Activated T-cell treated with anti-CD3 and anti-CD28 coated beads for 24 hours (primary cell): Measurements from ENCODE around the gene PET100.

Source experiments
- DNase-seq: peaks from one replicate; pipeline ENCODE4 v3.0.0-alpha.2; 2020; ENCODE audit warnings: low read depth

Gene PET100

GRCh38 chr19:7612282-7613274, 17.0 kb upstream of the PET100 start:
- DNase-seq: no peak

- no peak for DNase-seq
Measured at GRCh38 chr19:7614859-7615741, 14.5 kb upstream of the PET100 start.

- DNase-seq: no peak
Measured at GRCh38 chr19:7617172-7617571, 12.4 kb upstream of the PET100 start.

DNA sequence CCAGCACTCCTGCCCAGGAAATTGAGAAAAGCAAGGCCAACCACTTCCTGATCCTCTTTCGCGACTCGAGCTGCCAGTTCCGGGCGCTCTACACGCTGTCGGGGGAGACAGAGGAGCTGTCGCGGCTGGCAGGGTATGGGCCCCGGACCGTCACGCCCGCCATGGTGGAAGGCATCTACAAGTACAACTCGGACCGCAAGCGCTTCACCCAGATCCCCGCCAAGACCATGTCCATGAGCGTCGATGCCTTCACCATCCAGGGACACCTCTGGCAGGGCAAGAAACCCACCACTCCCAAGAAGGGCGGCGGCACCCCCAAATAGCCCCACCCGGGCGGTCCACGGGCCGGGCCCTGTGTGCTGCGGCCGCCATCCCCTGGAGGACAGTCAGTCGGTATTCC, 11.9 kb upstream of the PET100 start:
- no peak for DNase-seq

DNA sequence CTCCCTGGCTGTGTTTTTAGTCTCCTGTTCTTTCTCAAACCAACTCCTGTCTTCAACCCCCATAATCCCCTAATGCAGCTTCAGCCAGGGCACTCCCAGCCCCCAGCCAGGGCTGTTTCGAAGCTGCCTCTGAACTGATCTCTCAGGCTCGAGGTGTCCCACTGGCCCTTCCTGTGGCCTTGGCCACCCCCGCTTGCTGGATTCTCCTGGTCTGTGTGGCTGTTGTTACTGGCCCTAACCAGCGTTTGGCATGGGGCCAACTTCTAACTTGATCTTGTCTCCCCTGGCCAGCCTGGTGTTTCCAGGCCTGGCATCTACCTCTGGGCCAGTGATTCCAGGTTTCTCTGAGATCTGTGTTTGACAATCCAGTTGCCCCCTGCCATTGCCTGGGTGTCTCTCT, 11.2 kb upstream of the PET100 start:
- DNase-seq: no peak

GRCh38 chr19:7618771-7619510, 10.7 kb upstream of the PET100 start:
- no peak for DNase-seq

- no peak for DNase-seq
Measured at GRCh38 chr19:7619671-7620441, 9.7 kb upstream of the PET100 start.

GRCh38 chr19:7620442-7621412, 8.9 kb upstream of the PET100 start:
- DNase-seq: no peak

DNA sequence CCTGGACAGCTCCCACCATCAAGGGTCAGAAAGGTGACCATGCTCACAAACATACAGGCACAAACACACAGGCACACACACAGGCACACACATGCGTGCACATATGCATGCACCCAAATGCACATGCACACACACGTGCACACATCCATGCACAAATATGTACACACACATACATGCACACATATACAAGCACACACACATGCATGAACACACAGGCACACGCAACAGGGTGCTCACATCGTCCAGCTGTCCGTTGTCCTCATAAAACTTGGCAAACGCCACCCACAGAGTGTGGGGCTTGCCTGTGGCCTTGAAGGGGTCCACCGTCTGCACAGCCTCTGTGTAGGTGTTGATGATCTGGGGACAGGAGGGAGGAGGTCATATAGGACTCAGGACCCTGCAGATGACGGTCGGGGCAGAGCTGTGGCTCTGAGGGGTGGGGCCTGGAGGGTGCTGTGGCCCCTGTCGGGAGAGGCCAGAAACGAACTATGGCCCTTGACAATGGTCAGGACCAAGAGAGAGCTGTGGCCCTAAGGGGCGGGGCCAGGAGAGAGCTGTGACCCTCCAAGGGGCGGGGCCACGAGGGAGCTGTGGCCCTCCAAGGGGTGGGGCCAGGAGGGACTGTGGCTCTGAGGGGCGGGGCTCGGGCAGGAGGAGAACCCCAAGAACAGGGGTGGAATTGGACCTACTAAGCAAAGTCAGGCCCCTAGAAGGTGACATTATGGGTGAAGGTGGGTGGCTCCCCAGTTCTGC, 6.5 kb upstream of the PET100 start:
- DNase-seq: no peak

- DNase-seq: no peak
Measured at GRCh38 chr19:7623725-7624603, 5.6 kb upstream of the PET100 start.

- no peak for DNase-seq
Measured at GRCh38 chr19:7624810-7625209, 4.8 kb upstream of the PET100 start.

DNA sequence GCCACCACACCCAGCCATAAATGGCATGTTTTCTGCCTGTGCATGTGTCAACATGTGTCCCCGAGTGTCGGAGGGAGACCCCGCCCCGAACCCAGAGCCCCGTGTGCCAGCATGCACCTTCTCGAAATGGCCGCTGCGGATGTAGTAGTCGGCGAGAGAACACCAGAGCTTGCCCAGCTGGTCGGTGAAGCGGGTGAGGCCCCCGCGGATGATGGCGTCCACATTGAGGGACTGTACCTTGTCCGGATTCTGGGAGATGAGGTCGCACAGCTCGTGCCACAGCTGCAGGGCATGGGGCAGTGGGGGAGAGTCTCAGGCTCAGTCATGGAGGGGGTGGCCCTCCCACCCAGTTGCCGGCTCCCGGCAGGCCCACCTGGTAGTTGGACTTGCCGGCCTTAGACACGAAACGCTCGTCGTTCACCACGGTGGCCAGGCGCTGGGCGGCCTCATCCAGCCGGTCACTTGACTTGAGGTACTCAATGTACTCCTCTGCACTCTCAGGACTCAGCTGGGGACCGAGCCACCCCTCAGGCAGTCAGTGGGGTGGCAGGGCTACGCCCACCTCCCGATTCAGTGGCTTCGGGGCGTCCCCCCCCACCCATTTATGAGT, 3.7 kb upstream of the PET100 start:
- no peak for DNase-seq

- DNase-seq: no peak
Measured at GRCh38 chr19:7627166-7627565, 2.4 kb upstream of the PET100 start.

DNA sequence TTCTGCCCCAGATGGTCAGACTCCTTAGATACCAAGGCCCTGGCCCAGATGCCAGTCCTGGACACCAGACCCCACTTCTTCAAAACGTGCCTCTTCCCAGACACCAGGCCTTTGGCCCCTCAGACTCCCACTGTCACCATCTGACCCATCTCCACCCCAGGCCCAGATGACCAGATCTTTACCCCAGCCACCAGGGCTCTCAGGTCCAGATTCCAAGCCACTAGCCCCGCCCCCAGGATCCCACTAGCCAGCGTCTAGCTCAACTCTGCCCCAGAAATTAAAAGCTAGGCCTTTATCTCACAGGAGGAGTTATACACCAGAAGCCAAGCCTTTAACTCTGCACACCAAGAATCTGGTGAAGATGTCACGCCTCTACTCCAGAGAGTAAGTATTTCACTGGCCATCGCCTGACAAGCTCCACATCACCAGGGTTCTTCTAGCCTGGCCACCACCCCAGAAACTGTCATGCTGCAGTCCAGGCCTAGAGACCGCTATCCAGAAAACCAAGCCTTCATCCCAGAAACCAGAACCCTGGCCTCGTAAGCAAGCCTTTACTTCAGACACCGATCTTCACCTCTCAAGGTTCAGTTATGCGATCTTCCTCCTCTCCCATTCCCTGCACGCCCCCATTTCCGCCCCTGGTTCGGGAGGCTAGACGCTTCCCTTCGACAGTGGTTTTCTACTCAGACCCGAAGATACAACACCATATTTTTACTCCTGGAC, 843 bp upstream of the PET100 start:
- no peak for DNase-seq

DNA sequence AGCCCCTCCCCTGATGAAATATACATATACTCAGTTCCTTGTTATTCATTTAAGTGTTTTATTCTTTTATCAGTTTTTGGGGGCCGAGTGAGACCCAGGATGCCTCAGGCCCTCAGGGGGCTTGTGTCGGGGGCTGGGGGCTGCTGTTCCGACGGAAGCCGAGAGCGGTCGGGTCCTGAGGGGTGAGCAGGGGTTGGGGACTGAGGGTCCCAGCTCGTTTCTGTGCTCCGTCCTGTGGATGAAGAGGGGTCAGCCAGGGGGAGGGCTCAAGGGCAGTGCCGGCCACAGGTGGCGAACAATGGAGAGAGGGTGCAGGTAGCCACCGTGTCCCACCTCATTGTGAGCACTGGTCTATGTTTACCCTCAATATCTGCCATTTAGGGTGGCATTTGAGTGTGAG, 2.0 kb downstream of the PET100 start:
- no peak for DNase-seq

DNA sequence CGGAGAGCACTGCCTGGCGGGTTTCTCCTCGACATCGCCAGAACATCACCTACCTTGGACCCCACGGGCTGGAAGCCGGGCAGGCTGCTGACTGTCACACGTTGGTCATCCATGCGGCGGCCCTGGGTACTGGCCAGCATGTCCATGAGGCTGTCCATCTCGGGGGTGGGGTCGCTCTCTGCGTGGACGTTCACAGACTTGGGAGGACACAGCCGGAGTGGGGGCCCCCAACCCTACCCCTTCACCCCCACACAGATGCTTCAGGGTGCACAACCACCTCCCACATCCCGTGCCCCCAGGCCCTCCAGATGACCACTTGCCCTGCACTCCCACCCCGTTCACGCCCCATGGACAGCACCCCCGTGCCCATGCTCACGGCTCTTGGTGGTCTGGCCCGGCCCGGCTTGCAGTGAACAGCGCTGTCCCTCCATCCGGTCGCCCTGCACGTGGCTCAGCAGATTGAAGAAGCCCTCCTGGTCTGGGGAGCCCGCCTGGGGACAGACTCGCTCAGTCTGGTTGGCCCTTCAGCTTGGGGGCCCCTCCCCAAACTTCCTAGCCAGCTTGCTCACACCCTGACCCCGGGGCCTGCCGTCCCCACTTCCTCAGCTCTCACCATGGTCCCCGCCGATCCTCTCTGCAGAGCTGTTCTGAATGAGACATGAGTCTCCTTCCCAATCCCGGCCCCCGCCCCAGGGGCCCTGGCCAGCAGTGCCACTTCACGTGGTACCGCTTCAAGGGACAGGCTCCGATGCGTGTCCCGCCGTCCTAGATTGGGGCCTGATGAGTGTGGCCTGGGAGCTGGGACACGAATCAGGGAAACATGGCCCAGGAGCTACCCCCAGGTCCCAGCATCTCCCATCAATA, 3.0 kb downstream of the PET100 start:
- no peak for DNase-seq
